NCI-H1048 (cell line): ENCODE data around the gene PTPRN2.
"Not testable (repeated sequence)": the region's sequence is repeated elsewhere in the genome, so short reads cannot be mapped to it uniquely, and the experiment has no call there.

Experiments used
- DNase-seq: peaks from one replicate; lab custom pipeline; 2025; lab: John Stamatoyannopoulos, UW

The PTPRN2 gene

GRCh38 chr7:158053183-158053915, 534.3 kb downstream of the PTPRN2 start:
- DNase-seq = no peak

GRCh38 chr7:158052381-158053060, 535.1 kb downstream of the PTPRN2 start:
- no peak for DNase-seq

GRCh38 chr7:158051776-158052175, 535.8 kb downstream of the PTPRN2 start:
- no peak for DNase-seq

- no peak for DNase-seq
Observed at GRCh38 chr7:158050978-158051651, 536.5 kb downstream of the PTPRN2 start.

- no peak for DNase-seq
Observed at GRCh38 chr7:158050441-158050977, 537.1 kb downstream of the PTPRN2 start.

- DNase-seq = no peak
Observed at GRCh38 chr7:158049271-158049670, 538.4 kb downstream of the PTPRN2 start.

- DNase-seq = no peak
Observed at GRCh38 chr7:158048569-158048968, 539.1 kb downstream of the PTPRN2 start.

- DNase-seq = no peak
Observed at GRCh38 chr7:158047391-158048059, 540.1 kb downstream of the PTPRN2 start.

- not testable (repeated sequence) for DNase-seq
Observed at GRCh38 chr7:158046246-158046645, 541.4 kb downstream of the PTPRN2 start.

- DNase-seq = no peak
Observed at GRCh38 chr7:158044482-158044823, 543.2 kb downstream of the PTPRN2 start.

- no peak for DNase-seq
Observed at GRCh38 chr7:158043551-158044481, 543.8 kb downstream of the PTPRN2 start.

GRCh38 chr7:158042156-158042880, 545.3 kb downstream of the PTPRN2 start:
- DNase-seq = no peak

GRCh38 chr7:158040199-158040598, 547.4 kb downstream of the PTPRN2 start:
- DNase-seq = no peak

GRCh38 chr7:158039270-158039669, 548.4 kb downstream of the PTPRN2 start:
- no peak for DNase-seq

GRCh38 chr7:158037211-158037610, 550.4 kb downstream of the PTPRN2 start:
- DNase-seq = no peak

GRCh38 chr7:158035343-158035742, 552.3 kb downstream of the PTPRN2 start:
- DNase-seq = no peak

GRCh38 chr7:158034571-158034970, 553.1 kb downstream of the PTPRN2 start:
- DNase-seq = no peak

GRCh38 chr7:158033925-158034324, 553.7 kb downstream of the PTPRN2 start:
- not testable (repeated sequence) for DNase-seq

- DNase-seq = no peak
Observed at GRCh38 chr7:158033196-158033595, 554.4 kb downstream of the PTPRN2 start.

- no peak for DNase-seq
Observed at GRCh38 chr7:158032561-158033115, 555.0 kb downstream of the PTPRN2 start.
